GM23338 (cell line): ENCODE data around the gene C11orf71.

Experiments
- EZH2 ChIP-seq: fragments of 200-600 bp; sonication (generic); IDR thresholded peaks from one replicate; pipeline ENCODE4 v1.8.0; 2017; ENCODE audit warnings: antibody characterized with exemption, mild to moderate bottlenecking, low read depth; ENCODE audit not compliant: unreplicated experiment
- EZH2phosphoT487 ChIP-seq: fragments of 200-600 bp; sonication (generic); IDR thresholded peaks from one replicate; pipeline ENCODE4 v1.8.1; 2018; ENCODE audit warnings: antibody characterized with exemption; ENCODE audit not compliant: unreplicated experiment
- POLR2AphosphoS5 ChIP-seq: IDR thresholded peaks from 2 replicates; pipeline ENCODE4 v1.6.1; 2016; ENCODE audit warnings: antibody characterized with exemption, low read depth
- ZNF114 ChIP-seq: fragments of 250-450 bp; sonication (Bioruptor Pico); IDR thresholded peaks from 2 replicates; pipeline ENCODE4 v1.5.0; 2020; ENCODE audit warnings: mild to moderate bottlenecking, moderate library complexity
- TF ChIP-seq, protein P1 (sequence below), 2 experiments: fragments of 200-600 bp in 1 of 2; sonication (generic) in 1 of 2; conservative IDR thresholded peaks; 2 replicates each; pipeline versions ENCODE4 v1.5.1 to v1.6.1; 2016 to 2017; ENCODE audit warnings: antibody characterized with exemption in 2 of 2, low read depth in 2 of 2, mild to moderate bottlenecking in 2 of 2, moderate library complexity in 1 of 2

DNA sequence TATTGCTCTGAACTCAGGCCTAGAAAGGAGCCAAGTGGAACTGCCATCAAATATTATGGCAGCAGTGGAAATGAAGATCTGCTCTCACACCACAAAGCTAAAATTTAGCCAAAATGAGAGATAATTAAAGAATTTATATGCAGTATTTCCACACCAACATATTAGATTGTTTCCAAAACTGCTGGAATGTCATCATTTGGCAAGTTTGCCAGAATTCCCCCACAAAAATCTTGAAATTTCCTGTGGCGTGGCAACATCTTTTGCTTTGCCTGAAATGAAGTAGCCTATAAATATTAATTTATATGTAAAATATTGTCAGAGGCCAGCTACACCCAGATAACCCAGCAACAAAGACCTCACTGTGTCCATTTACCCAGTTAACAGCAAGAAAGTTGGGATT, 13.8 kb downstream of the C11orf71 start:
- TF ChIP-seq EZH2phosphoT487 (no peak), EZH2 (no peak), POLR2AphosphoS5 (no peak), ZNF114 (CRISPR knock-in tag) (no peak)
- TF ChIP-seq, protein P1, sequence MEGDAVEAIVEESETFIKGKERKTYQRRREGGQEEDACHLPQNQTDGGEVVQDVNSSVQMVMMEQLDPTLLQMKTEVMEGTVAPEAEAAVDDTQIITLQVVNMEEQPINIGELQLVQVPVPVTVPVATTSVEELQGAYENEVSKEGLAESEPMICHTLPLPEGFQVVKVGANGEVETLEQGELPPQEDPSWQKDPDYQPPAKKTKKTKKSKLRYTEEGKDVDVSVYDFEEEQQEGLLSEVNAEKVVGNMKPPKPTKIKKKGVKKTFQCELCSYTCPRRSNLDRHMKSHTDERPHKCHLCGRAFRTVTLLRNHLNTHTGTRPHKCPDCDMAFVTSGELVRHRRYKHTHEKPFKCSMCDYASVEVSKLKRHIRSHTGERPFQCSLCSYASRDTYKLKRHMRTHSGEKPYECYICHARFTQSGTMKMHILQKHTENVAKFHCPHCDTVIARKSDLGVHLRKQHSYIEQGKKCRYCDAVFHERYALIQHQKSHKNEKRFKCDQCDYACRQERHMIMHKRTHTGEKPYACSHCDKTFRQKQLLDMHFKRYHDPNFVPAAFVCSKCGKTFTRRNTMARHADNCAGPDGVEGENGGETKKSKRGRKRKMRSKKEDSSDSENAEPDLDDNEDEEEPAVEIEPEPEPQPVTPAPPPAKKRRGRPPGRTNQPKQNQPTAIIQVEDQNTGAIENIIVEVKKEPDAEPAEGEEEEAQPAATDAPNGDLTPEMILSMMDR (conservative IDR thresholded peaks at IDR 0.05; ENCODE audit: low read depth in 2 of 2): no peak
